Hepatic stellate cell (primary cell): ENCODE results near the gene C1orf50.
"Not testable (repeated sequence)": the region's sequence is repeated elsewhere in the genome, so short reads cannot be mapped to it uniquely, and the experiment has no call there.

Source experiments
- DNase-seq: peaks from one replicate; pipeline ENCODE4 v3.0.0; 2011; ENCODE audit warnings: low spot score

Gene C1orf50

GRCh38 chr1:42801832-42802473, 34.9 kb downstream of the C1orf50 start:
- no peak for DNase-seq

DNA sequence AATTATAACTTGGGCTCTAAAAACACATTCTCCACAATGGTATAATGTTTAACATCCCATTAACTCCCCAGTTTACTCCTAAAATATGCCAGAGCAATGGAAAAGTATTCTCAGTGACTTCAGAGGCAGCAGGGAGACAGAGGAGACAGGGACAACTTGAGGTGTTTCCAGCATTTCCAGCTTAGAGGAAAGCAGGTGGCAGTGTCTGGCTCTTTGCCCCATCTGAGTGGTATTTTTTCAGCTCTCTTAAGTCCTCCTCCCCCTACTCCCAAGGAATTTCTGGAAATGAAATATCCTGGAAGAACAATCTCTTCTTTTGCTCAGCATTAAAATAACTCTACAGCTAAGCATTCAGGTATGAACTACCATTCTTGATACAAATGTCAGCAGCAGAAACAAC, 39.1 kb downstream of the C1orf50 start:
- DNase-seq: no peak

DNA sequence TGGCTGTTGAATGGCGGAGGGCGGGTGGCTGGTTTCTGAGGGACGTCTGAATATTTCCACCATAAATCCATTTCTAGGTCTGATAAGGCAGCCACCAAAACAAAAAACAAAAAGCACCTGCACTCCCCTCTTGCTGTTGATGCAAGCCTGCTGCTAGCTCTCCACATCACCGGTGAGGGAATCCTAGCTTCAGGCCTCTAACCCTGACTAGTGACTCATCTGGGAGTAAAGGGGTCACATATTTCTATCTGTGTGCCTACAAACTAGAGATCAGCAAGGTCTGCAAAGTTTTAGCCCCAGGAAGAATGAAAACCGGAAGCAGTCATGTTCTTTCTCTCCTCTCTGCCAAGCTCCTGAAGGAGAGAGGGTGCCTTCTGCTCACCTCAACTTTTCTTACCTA, 39.5 kb downstream of the C1orf50 start:
- DNase-seq: no peak

DNA sequence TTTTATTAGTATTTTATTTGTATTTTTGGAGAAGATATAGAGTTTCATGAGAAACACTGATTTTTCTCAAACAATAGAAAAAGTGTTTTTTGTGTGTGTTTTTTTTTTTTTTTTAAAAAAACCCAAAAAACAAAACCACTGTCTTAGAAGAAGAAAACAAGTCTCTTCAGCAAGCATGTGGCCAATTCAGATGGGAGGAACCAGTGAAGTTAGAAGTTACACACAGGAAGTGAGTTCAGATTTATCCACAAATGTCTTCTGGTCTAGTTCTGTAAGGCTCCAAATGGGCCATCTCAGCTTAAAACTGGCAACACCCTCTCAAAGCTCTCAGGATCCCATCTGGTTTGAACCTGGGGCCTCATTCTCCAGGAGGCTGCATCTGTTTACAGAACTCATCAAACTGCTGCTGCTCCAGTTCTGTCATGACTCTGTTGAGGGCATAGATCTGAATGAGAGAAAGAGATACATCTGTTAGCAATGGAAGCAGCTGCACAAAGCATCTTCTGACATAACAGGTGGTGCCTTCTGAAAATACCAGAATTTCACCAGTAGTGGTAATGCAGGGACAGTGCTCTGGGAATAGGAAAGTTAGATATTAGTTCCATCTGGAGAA, 40.1 kb downstream of the C1orf50 start:
- no peak for DNase-seq

DNA sequence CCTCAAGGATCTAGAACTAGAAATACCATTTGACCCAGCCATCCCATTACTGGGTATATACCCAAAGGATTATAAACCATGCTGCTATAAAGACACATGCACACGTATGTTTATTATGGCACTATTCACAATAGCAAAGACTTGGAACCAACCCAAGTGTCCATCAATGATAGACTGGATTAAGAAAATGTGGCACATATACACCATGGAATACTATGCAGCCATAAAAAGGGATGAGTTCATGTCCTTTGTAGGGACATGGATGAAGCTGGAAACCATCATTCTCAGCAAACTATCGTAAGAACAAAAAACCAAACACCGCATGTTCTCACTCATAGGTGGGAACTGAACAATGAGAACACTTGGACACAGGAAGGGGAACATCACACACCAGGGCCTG, 47.8 kb downstream of the C1orf50 start:
- not testable (repeated sequence) for DNase-seq

- DNase-seq: peak; percentile 9
These were observed 49.0 kb downstream of the C1orf50 start for GRCh38 chr1:42815941-42816584.

- peak; percentile 96 for DNase-seq
These were observed 49.8 kb downstream of the C1orf50 start, which contains the start of the genes ERMAP and SVBP for GRCh38 chr1:42816585-42817439. Gene ERMAP (plus strand): TSS chr1:42817122. CDS start chr1:42830449, 13,327 bp downstream. Gene SVBP (minus strand): TSS chr1:42817397. CDS start chr1:42816544, 853 bp downstream.

DNA sequence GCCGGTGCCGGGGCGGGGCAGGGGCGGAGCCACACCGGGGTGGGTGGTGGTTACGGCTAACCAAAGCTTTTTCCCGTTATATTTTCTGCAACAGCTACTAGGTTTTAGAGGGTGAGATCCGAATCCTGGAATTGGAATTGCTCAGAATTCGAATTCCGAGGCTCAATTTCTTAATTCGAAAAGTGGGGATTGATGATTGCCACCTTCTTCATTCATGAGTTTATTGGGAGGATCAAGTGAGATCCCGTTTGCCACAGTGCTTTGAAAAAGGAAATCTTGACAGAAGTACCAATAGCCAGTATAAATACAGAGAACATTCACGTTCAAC, 50.4 kb downstream of the C1orf50 start:
- no peak for DNase-seq

DNA sequence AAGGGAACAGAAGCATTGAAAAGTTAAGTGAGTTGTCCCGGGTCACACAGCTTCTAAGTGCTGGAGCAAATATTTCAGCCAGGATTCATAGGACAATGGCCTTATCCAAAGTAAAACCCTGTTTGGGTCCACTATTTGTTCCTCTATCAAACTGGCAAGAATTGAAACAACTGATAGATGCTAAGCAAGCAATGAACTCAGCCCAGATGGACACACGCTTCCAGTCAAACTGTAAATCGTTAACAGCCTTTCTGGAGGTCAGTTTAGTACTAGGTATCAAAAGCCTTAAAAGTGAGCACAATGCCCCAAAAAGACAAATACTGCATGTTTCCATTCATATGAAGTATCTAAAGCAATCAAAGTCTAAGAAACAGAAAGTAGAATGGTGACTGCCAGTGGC, 50.9 kb downstream of the C1orf50 start:
- no peak for DNase-seq

GRCh38 chr1:42820813-42821212, 53.8 kb downstream of the C1orf50 start:
- no peak for DNase-seq

DNA sequence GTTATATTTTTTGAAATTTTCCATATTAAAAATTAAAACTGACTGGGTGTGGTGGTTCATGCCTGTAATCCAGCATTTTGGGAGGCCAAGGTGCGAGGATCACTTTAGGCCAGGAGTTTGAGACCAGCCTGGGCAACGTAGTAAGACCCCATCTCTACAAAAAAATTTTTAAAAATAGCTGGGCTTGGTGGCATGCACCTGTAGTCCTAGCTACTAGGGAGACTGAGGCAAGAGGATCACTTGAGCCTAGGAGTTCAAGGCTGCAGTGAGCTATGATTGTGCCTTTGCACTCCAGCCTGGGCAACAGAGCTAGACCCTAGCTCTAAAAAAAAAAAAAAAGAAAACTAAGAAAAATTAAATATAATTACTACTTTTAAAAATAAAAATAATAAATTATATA, 54.6 kb downstream of the C1orf50 start:
- no peak for DNase-seq

- DNase-seq: peak; percentile 10
These were observed 55.8 kb downstream of the C1orf50 start for GRCh38 chr1:42822800-42823392.

DNA sequence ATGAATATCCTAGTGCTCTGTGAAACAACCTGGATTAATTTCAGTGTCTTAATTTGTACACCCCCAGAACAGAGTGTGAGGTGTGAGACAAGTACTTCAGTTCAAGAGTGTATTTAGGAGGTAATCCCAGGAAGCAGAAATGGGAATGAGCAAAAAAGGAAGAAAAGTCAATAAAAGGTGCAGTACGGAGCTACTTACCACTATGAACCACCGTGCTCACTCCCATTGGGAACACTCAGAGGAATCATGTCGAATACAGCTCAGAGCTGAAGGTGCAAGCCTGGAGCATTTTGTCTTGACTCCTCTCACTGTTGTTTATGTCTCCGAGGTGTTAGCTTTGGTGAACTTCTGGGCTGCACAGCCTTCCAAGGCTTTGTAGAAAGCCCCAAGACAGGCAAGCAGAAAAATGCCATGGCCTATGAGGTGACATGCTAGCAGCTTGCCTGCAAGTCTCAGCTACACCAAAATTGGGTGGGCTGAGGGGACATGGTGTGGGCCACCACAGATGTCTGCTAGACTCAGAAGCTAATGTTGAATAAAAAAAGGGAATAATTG, 57.5 kb downstream of the C1orf50 start:
- DNase-seq: no peak

GRCh38 chr1:42825036-42825851, 58.2 kb downstream of the C1orf50 start:
- no peak for DNase-seq
